NB4 (cell line): Measurements from ENCODE around the gene KLHL22.

Source experiments
- MYC ChIP-seq: IDR thresholded peaks from 2 replicates; pipeline ENCODE4 v1.6.1; 2011; ENCODE audit warnings: low read depth, low read length
- POLR2A ChIP-seq: IDR thresholded peaks from 2 replicates; pipeline ENCODE4 v1.6.1; 2011; ENCODE audit warnings: mild to moderate bottlenecking; ENCODE audit not compliant: insufficient read length; ENCODE audit errors: extremely low read depth
- TF ChIP-seq, protein P1 (sequence below): IDR thresholded peaks from one replicate; pipeline ENCODE4 v1.5.1; 2012; ENCODE audit warnings: low read depth, low read length
- TF ChIP-seq, protein P2 (sequence below): IDR thresholded peaks from 2 replicates; pipeline ENCODE4 v1.6.1; 2011; ENCODE audit warnings: low read depth, low read length

DNA sequence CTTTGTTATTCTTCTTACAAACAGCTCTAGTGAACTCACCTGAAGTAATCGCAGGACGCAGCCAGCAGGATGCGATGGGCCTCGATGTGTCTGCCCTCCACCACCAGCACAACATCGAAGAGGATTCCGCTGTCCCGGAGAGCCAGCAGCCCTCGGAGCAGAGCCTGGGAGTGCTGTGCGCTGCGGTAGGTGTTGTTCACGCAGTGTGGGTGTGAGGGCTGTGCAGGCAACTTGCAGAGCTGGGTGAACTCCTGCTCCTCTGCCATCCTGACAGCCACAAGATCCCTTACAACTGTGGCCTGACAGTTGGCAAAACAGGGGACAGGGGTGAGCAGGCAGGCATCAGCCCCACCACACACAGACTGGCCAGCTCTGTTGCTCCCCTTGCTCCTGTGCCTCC is 6.6 kb downstream of the KLHL22 start:
- TF ChIP-seq POLR2A (no peak), MYC (no peak)
- TF ChIP-seq, protein P1, sequence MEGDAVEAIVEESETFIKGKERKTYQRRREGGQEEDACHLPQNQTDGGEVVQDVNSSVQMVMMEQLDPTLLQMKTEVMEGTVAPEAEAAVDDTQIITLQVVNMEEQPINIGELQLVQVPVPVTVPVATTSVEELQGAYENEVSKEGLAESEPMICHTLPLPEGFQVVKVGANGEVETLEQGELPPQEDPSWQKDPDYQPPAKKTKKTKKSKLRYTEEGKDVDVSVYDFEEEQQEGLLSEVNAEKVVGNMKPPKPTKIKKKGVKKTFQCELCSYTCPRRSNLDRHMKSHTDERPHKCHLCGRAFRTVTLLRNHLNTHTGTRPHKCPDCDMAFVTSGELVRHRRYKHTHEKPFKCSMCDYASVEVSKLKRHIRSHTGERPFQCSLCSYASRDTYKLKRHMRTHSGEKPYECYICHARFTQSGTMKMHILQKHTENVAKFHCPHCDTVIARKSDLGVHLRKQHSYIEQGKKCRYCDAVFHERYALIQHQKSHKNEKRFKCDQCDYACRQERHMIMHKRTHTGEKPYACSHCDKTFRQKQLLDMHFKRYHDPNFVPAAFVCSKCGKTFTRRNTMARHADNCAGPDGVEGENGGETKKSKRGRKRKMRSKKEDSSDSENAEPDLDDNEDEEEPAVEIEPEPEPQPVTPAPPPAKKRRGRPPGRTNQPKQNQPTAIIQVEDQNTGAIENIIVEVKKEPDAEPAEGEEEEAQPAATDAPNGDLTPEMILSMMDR = no peak
- TF ChIP-seq, protein P2, sequence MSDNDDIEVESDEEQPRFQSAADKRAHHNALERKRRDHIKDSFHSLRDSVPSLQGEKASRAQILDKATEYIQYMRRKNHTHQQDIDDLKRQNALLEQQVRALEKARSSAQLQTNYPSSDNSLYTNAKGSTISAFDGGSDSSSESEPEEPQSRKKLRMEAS = no peak
